ENCODE measurements around the gene NUDT19. TPM values are rescaled to one million over a fixed set of nuclear protein-coding genes. Genes with fewer than 3 reads are reported as not detected.
A peak's percentile ranks its signal among the peaks of the same experiment; 100 is the strongest.
"Not testable (repeated sequence)": the region's sequence is repeated elsewhere in the genome, so short reads cannot be mapped to it uniquely, and the experiment has no call there.

The NUDT19 gene
- total and polyA plus RNA-seq, 2 donors from 2014 or later: 8.8 to 11.7 TPM

- no peak for FAIRE-seq
These were observed 518 bp downstream of the NUDT19 start for GRCh38 chr19:32691952-32692726.

GRCh38 chr19:32692727-32693061 lies 1.1 kb downstream of the NUDT19 start:
- FAIRE-seq: no peak

More at GRCh38 chr19:32691952-32692726, 518 bp downstream of the NUDT19 start:
- H3K27me3 ChIP-seq (ENCODE audit: control insufficient read depth, insufficient read depth, low read length): no peaks in the 10 kb centered on the region
- TF ChIP-seq, protein P1, sequence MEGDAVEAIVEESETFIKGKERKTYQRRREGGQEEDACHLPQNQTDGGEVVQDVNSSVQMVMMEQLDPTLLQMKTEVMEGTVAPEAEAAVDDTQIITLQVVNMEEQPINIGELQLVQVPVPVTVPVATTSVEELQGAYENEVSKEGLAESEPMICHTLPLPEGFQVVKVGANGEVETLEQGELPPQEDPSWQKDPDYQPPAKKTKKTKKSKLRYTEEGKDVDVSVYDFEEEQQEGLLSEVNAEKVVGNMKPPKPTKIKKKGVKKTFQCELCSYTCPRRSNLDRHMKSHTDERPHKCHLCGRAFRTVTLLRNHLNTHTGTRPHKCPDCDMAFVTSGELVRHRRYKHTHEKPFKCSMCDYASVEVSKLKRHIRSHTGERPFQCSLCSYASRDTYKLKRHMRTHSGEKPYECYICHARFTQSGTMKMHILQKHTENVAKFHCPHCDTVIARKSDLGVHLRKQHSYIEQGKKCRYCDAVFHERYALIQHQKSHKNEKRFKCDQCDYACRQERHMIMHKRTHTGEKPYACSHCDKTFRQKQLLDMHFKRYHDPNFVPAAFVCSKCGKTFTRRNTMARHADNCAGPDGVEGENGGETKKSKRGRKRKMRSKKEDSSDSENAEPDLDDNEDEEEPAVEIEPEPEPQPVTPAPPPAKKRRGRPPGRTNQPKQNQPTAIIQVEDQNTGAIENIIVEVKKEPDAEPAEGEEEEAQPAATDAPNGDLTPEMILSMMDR (IDR thresholded peaks at IDR 0.05; ENCODE audit: borderline replicate concordance, extremely low read depth, insufficient read depth): no peak
- peak; percentile 59 to 88 (median 74) for DNase-seq
- H3K9me3 ChIP-seq (ENCODE audit: control insufficient read depth in 2 of 3, insufficient read depth in 1 of 3, low read length in 3 of 3): no peaks in the 10 kb centered on the region
- peak overlapping the region; percentile 72 to 74 for H3K27ac ChIP-seq (ENCODE audit: low read depth in 2 of 2, low read length in 2 of 2)
- H3K4me1 ChIP-seq (ENCODE audit: control insufficient read depth in 2 of 3, insufficient read depth in 2 of 3, low read depth in 1 of 3, low read length in 3 of 3): peaks cover 2 to 20% (median 7%) of the 10 kb centered on the region in 3 donors
- intact Hi-C loops (cut with DNase I): no loop called here
- peak overlapping the region; percentile 76 to 80 (median 80) for H3K4me3 ChIP-seq (ENCODE audit: low read length in 3 of 3)
- peak overlapping the region; percentile 43 to 67 (median 62) for H3K9ac ChIP-seq (ENCODE audit: low read length in 3 of 3)
- no peaks in the 10 kb centered on the region for H3K36me3 ChIP-seq (ENCODE audit: control insufficient read depth in 2 of 3, insufficient read depth in 3 of 3, low read length in 3 of 3)

GRCh38 chr19:32693151-32694108 lies 1.8 kb downstream of the NUDT19 start:
- FAIRE-seq; H3K27me3 ChIP-seq (ENCODE audit: control insufficient read depth, insufficient read depth, low read length); H3K9ac ChIP-seq (ENCODE audit: low read length in 3 of 3); H3K36me3 ChIP-seq (ENCODE audit: control insufficient read depth in 2 of 3, insufficient read depth in 3 of 3, low read length in 3 of 3); H3K27ac ChIP-seq (ENCODE audit: low read depth in 2 of 2, low read length in 2 of 2); intact Hi-C loops (cut with DNase I); H3K9me3 ChIP-seq (ENCODE audit: control insufficient read depth in 2 of 3, insufficient read depth in 1 of 3, low read length in 3 of 3): not testable (repeated sequence)
- peak in 1 of 5 donors; percentile 32 for DNase-seq
- H3K4me1 ChIP-seq (ENCODE audit: control insufficient read depth in 2 of 3, insufficient read depth in 2 of 3, low read depth in 1 of 3, low read length in 3 of 3): peaks cover 2 to 20% (median 7%) of the 10 kb centered on the region in 3 donors
- peak overlapping the region in 2 of 3 donors; percentile 78 to 80 for H3K4me3 ChIP-seq (ENCODE audit: low read length in 3 of 3)

More at GRCh38 chr19:32692727-32693061, 1.1 kb downstream of the NUDT19 start:
- peak overlapping the region in 1 of 2 donors; percentile 74 for H3K27ac ChIP-seq (ENCODE audit: low read depth in 2 of 2, low read length in 2 of 2)
- peak overlapping the region; percentile 4 to 67 (median 43) for H3K9ac ChIP-seq (ENCODE audit: low read length in 3 of 3)
- no peak for DNase-seq
- H3K4me3 ChIP-seq (ENCODE audit: low read length in 3 of 3): peak overlapping the region; percentile 30 to 80 (median 78)
- H3K9me3 ChIP-seq (ENCODE audit: control insufficient read depth in 2 of 3, insufficient read depth in 1 of 3, low read length in 3 of 3): no peaks in the 10 kb centered on the region
- H3K4me1 ChIP-seq (ENCODE audit: control insufficient read depth in 2 of 3, insufficient read depth in 2 of 3, low read depth in 1 of 3, low read length in 3 of 3): peaks cover 2 to 20% (median 7%) of the 10 kb centered on the region in 3 donors
- TF ChIP-seq, protein P1 (IDR thresholded peaks at IDR 0.05; ENCODE audit: borderline replicate concordance, extremely low read depth, insufficient read depth): no peak
- no peaks in the 10 kb centered on the region for H3K27me3 ChIP-seq (ENCODE audit: control insufficient read depth, insufficient read depth, low read length)
- intact Hi-C loops (cut with DNase I): no loop called here
- no peaks in the 10 kb centered on the region for H3K36me3 ChIP-seq (ENCODE audit: control insufficient read depth in 2 of 3, insufficient read depth in 3 of 3, low read length in 3 of 3)

DNA sequence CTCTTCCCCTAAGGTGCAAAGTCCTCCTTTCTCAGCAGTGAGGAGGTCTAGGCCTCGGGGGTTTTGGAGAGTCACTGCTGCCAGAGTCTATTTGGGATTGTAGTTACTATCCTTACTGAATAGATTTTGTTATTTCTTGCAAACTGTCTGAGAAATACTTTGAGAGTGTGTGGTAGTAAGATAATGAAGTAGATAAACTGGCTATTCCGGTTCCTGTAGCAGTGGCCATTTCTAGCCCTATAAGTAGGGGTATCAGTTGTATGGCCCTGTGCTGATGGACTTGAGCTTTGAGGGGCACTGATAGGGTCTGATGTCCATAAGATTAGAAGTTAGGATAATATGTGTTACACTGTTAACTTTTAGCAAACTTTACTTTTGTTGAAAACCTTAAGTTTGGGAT lies 2.7 kb downstream of the NUDT19 start:
- H3K9ac ChIP-seq (ENCODE audit: low read length in 3 of 3); H3K9me3 ChIP-seq (ENCODE audit: control insufficient read depth in 2 of 3, insufficient read depth in 1 of 3, low read length in 3 of 3); FAIRE-seq; H3K27ac ChIP-seq (ENCODE audit: low read depth in 2 of 2, low read length in 2 of 2); H3K36me3 ChIP-seq (ENCODE audit: control insufficient read depth in 2 of 3, insufficient read depth in 3 of 3, low read length in 3 of 3); DNase-seq; H3K27me3 ChIP-seq (ENCODE audit: control insufficient read depth, insufficient read depth, low read length); intact Hi-C loops (cut with DNase I): not testable (repeated sequence)
- peaks cover 2 to 20% (median 7%) of the 10 kb centered on the region in 3 donors for H3K4me1 ChIP-seq (ENCODE audit: control insufficient read depth in 2 of 3, insufficient read depth in 2 of 3, low read depth in 1 of 3, low read length in 3 of 3)
- H3K4me3 ChIP-seq (ENCODE audit: low read length in 3 of 3): peak overlapping the region in 2 of 3 donors; percentile 48 to 80

DNA sequence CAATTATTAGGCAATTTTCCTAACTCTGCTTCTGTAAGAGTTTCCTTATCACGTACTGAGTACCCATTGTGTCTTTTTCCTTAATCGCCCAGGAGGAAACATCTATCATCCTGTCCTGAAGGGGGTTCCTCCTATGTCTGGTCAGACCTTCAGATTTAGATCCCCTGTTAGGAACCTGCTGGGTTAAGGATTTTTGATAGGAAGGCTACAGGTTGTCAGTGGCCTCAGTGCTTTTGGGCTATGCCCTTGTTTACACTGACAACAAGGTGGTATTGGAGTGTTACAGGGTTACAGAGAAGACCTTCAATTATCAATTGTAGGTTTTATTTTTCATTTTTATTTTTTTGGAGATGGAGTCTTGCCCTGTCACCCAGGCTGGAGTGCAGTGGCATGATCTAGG lies 3.2 kb downstream of the NUDT19 start:
- intact Hi-C loops (cut with DNase I); H3K27ac ChIP-seq (ENCODE audit: low read depth in 2 of 2, low read length in 2 of 2); FAIRE-seq; H3K27me3 ChIP-seq (ENCODE audit: control insufficient read depth, insufficient read depth, low read length); H3K36me3 ChIP-seq (ENCODE audit: control insufficient read depth in 2 of 3, insufficient read depth in 3 of 3, low read length in 3 of 3); H3K9me3 ChIP-seq (ENCODE audit: control insufficient read depth in 2 of 3, insufficient read depth in 1 of 3, low read length in 3 of 3); H3K9ac ChIP-seq (ENCODE audit: low read length in 3 of 3): not testable (repeated sequence)
- peak in 1 of 5 donors; percentile 23 for DNase-seq
- peak overlapping the region in 1 of 3 donors; percentile 80 for H3K4me3 ChIP-seq (ENCODE audit: low read length in 3 of 3)
- peaks cover 2 to 20% (median 7%) of the 10 kb centered on the region in 3 donors for H3K4me1 ChIP-seq (ENCODE audit: control insufficient read depth in 2 of 3, insufficient read depth in 2 of 3, low read depth in 1 of 3, low read length in 3 of 3)

- FAIRE-seq; DNase-seq; H3K36me3 ChIP-seq (ENCODE audit: control insufficient read depth in 2 of 3, insufficient read depth in 3 of 3, low read length in 3 of 3); H3K9me3 ChIP-seq (ENCODE audit: control insufficient read depth in 2 of 3, insufficient read depth in 1 of 3, low read length in 3 of 3); H3K9ac ChIP-seq (ENCODE audit: low read length in 3 of 3); H3K27ac ChIP-seq (ENCODE audit: low read depth in 2 of 2, low read length in 2 of 2); H3K4me3 ChIP-seq (ENCODE audit: low read length in 3 of 3); H3K27me3 ChIP-seq (ENCODE audit: control insufficient read depth, insufficient read depth, low read length); intact Hi-C loops (cut with DNase I): not testable (repeated sequence)
- peaks cover 0 to 20% (median 7%) of the 10 kb centered on the region in 3 donors for H3K4me1 ChIP-seq (ENCODE audit: control insufficient read depth in 2 of 3, insufficient read depth in 2 of 3, low read depth in 1 of 3, low read length in 3 of 3)
These were observed 3.9 kb downstream of the NUDT19 start for GRCh38 chr19:32695506-32695905.
